Prostate gland (tissue), 2 donors: ENCODE results near the gene WASF3.

ENCODE experiments used
- POLR2A ChIP-seq: fragments of 450-650 bp; IDR thresholded peaks from one replicate; pipeline ENCODE4 v1.6.1; 2016; ENCODE audit warnings: antibody characterized with exemption, mild to moderate bottlenecking
- POLR2AphosphoS5 ChIP-seq: sonication (generic); formaldehyde crosslinking; IDR thresholded peaks from one replicate; pipeline ENCODE4 v1.6.1; 2017; ENCODE audit warnings: antibody characterized with exemption
- TF ChIP-seq, protein P1 (sequence below), 4 experiments: fragments of 200-600 bp in 2 of 4; fragments of 450-650 bp in 2 of 4; sonication (generic) in 2 of 4; IDR thresholded peaks; 1 replicate in 3 of 4; 2 replicates in 1 of 4; pipeline ENCODE4 v1.5.1; 2016 to 2019; ENCODE audit warnings: antibody characterized with exemption in 4 of 4, mild to moderate bottlenecking in 2 of 4, moderate library complexity in 2 of 4

DNA sequence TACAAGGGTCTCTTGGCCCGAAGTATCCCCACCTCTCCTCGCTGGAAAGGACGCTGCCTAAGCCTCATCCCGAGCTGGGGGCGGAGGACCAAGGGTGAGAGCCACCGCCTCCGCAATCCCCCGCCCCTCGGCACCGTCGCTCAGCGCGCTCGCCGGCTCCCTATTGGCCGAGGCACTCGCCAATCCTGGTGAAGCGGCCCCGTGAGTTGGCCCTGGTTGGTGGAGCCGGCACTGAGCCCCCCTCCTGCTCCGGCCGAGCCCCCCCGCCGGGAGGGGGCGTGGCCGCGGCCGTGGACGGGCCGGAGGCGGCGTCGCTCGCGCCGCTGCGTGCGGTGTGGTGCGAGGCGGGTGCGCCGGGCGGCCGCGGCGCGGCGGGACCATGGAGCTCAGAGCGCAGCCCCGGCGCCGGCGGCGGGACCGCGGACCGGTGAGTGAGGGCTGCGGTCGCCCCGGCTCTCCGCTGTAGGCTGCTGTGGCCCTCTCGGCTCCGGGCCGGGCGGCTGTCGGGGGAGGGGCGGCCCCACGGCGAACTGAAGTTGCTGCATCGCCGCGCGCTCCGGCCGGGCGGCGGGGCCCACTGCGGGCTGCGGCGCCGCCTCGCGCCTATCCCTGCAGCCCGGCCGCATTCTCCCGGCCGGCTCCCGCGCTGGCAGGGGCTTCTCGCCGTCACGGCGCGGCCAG lies at the start of gene WASF3:
- TF ChIP-seq POLR2AphosphoS5: peak; percentile 69
- TF ChIP-seq, protein P1, sequence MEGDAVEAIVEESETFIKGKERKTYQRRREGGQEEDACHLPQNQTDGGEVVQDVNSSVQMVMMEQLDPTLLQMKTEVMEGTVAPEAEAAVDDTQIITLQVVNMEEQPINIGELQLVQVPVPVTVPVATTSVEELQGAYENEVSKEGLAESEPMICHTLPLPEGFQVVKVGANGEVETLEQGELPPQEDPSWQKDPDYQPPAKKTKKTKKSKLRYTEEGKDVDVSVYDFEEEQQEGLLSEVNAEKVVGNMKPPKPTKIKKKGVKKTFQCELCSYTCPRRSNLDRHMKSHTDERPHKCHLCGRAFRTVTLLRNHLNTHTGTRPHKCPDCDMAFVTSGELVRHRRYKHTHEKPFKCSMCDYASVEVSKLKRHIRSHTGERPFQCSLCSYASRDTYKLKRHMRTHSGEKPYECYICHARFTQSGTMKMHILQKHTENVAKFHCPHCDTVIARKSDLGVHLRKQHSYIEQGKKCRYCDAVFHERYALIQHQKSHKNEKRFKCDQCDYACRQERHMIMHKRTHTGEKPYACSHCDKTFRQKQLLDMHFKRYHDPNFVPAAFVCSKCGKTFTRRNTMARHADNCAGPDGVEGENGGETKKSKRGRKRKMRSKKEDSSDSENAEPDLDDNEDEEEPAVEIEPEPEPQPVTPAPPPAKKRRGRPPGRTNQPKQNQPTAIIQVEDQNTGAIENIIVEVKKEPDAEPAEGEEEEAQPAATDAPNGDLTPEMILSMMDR (IDR thresholded peaks at IDR 0.05): peak in 1 of 4 experiments; percentile 2
- TF ChIP-seq POLR2A: no peak
